Mucosa of descending colon (tissue), 3 donors: ENCODE data around the gene DNAJC21. TPM values are rescaled to one million over a fixed set of nuclear protein-coding genes. Genes with fewer than 3 reads are reported as not detected.
A peak's percentile ranks its signal among the peaks of the same experiment; 100 is the strongest.

ENCODE experiments used
- ATAC-seq: fragments of 200-7000 bp; cut with Tn5 transposase; one replicate; pipeline ENCODE4 v1.9.1; 2020; ENCODE audit warnings: mild to moderate bottlenecking, moderate library complexity
- DNase-seq, 3 donors: peaks; one replicate each; pipeline ENCODE4 v3.0.0-alpha.2; 2020
- H3K36me3 ChIP-seq: fragments of 200-600 bp; one replicate; pipeline ENCODE4 v1.8.0; 2021; ENCODE audit warnings: low read depth, mild to moderate bottlenecking
- H3K4me1 ChIP-seq: fragments of 200-600 bp; one replicate; pipeline ENCODE4 v1.8.0; 2021; ENCODE audit warnings: low read depth, mild to moderate bottlenecking
- H3K4me3 ChIP-seq: fragments of 200-600 bp; one replicate; pipeline ENCODE4 v1.8.0; 2021; ENCODE audit warnings: mild to moderate bottlenecking
- H3K9me3 ChIP-seq: fragments of 200-600 bp; one replicate; pipeline ENCODE4 v1.8.0; 2021; ENCODE audit warnings: mild to moderate bottlenecking
- CTCF ChIP-seq: fragments of 200-600 bp; IDR thresholded peaks from one replicate; pipeline ENCODE4 v1.8.0; 2022; ENCODE audit warnings: antibody characterized with exemption, mild to moderate bottlenecking
- intact Hi-C, 2 donors: fragments of 100-400 bp; cut with DNase I in 1 of 2; cut with micrococcal nuclease in 1 of 2; formaldehyde crosslinking; loops; one replicate each; pipeline versions ENCODE4 v1.11.0 to v1.11.1; 2022; cut with DNase I, micrococcal nuclease
- long read RNA-seq, 2 donors: library from polyadenylated mRNA; unstranded; transcript quantifications; one replicate each; pipeline ENCODE4 v2.0.0, GENCODE V29; 2019 to 2021
- total RNA-seq, 3 donors: library from RNA; stranded (reverse); fragmentation: NEBNext Ultra II Directional in 2 of 3; extraction: Animal tissue kit (Norgen Biotek cat#: 25700) in 2 of 3; gene quantifications; one replicate each; pipeline versions ENCODE4 v1.2.1 to v1.2.4, GENCODE V29; 2021 to 2023
- donor health status: DM: no; HTN: no; CAD: no; lungs with moderate emphysema.
- donor health status: DM: no; HTN: no; CAD: no.
- donor health status: DM: no; HTN: yes; CAD: no.

The DNAJC21 gene
- total RNA-seq = 10 to 100 TPM; 37.1 to 53.6 (median 40.1) TPM
- long read RNA-seq, donor 1, full-length matches to known transcripts = 95 of 120 reads
- long read RNA-seq, donor 1, partial matches to known transcripts = 16 of 120 reads
- long read RNA-seq, donor 1, other reads (novel, unspliced or antisense) = 9 of 120 reads
- long read RNA-seq, donor 2, partial matches to known transcripts = 6 of 6 reads
- long read RNA-seq, donor 2, other reads (novel, unspliced or antisense) = 0 of 6 reads

- TF ChIP-seq CTCF = no peak
- no peaks in the 10 kb centered on the region for H3K36me3 ChIP-seq
- peak within 1 kb of the TSS; percentile 58 for H3K4me3 ChIP-seq
- peak; percentile 96 for ATAC-seq
- DNase-seq = peak; percentile 97 to 99 (median 99)
- H3K4me1 ChIP-seq = peaks cover 14% of the 10 kb centered on the region
- H3K9me3 ChIP-seq = no peaks in the 10 kb centered on the region
- intact Hi-C loops = no loop called here
Measured at GRCh38 chr5:34929134-34929719, at the start of gene DNAJC21. Gene DNAJC21 (plus strand): TSS chr5:34929559. CDS start chr5:34929820, 261 bp downstream.

DNA sequence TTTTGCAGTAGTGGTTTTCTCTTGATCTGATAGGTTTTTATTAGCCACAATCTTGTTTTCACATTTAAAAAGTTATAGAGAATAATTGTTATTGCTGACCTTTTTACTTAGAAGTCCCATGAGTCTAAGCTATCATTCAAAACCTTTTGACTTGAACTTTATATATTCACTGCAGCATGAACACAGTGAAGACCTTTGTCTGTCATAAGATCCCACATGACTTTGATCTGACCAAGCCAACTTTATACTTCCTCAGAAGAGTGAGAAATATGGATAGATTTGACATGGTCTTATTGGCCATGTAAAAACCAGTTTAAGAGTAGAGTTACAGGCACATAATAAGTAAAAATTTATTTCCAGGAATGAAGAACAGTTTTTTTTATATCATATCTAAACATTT lies 48.1 kb upstream of the DNAJC21 start:
- TF ChIP-seq CTCF = no peak
- ATAC-seq (no peak), DNase-seq (no peak)
- intact Hi-C loops = no loop called here
- Histone ChIP-seq H3K9me3 (no peaks in the 10 kb centered on the region), H3K4me3 (no peak overlapping the region), H3K36me3 (no peaks in the 10 kb centered on the region), H3K4me1 (no peaks in the 10 kb centered on the region)

- H3K36me3 ChIP-seq = no peaks in the 10 kb centered on the region
- no peaks in the 10 kb centered on the region for H3K4me1 ChIP-seq
- DNase-seq (no peak), ATAC-seq (no peak)
- no peak overlapping the region for H3K4me3 ChIP-seq
- intact Hi-C loops = no loop called here
- no peaks in the 10 kb centered on the region for H3K9me3 ChIP-seq
- no peak for TF ChIP-seq CTCF
Measured at GRCh38 chr5:34886392-34887119, 42.8 kb upstream of the DNAJC21 start.

GRCh38 chr5:34889394-34889793 lies 40.0 kb upstream of the DNAJC21 start:
- DNase-seq (no peak), ATAC-seq (no peak)
- intact Hi-C loops = no loop called here
- no peaks in the 10 kb centered on the region for H3K4me1 ChIP-seq
- H3K4me3 ChIP-seq = no peak overlapping the region
- TF ChIP-seq CTCF = no peak
- no peaks in the 10 kb centered on the region for H3K36me3 ChIP-seq
- H3K9me3 ChIP-seq = no peaks in the 10 kb centered on the region

GRCh38 chr5:34891981-34892380 lies 37.4 kb upstream of the DNAJC21 start:
- ATAC-seq (no peak), DNase-seq (no peak)
- H3K4me3 ChIP-seq = no peak overlapping the region
- H3K9me3 ChIP-seq = no peaks in the 10 kb centered on the region
- TF ChIP-seq CTCF = no peak
- no peaks in the 10 kb centered on the region for H3K4me1 ChIP-seq
- H3K36me3 ChIP-seq = no peaks in the 10 kb centered on the region
- intact Hi-C loops = no loop called here
